ENCODE data around the gene SPDYE4. TPM values are rescaled to one million over a fixed set of nuclear protein-coding genes. Genes with fewer than 3 reads are reported as not detected.

SPDYE4 gene
- total RNA-seq, 1 donor from 2014 or later, result not detected

GRCh38 chr17:8728251-8728938 is 30.0 kb downstream of the SPDYE4 start:
- peaks cover 2% of the 10 kb centered on the region for H3K4me1 Mint-ChIP-seq (ENCODE audit: low read depth, unreplicated experiment)
- no peak overlapping the region for H3K4me2 ChIP-seq (ENCODE audit: low read length)
- no peak overlapping the region for H3K27ac Mint-ChIP-seq (ENCODE audit: unreplicated experiment)
- no peaks in the 10 kb centered on the region for H3K27me3 ChIP-seq (ENCODE audit: insufficient read depth, low read length)
- FAIRE-seq (no peak), DNase-seq (ENCODE audit: low read depth) (no peak)
- H3K9me3 ChIP-seq (ENCODE audit: insufficient read depth, low read depth, low read length), result no peaks in the 10 kb centered on the region
- no peak overlapping the region for H3K4me3 ChIP-seq (ENCODE audit: insufficient read depth, low read depth, low read length)
- H3K4me1 ChIP-seq (ENCODE audit: insufficient read depth, low read length), result no peaks in the 10 kb centered on the region
- no peaks in the 10 kb centered on the region for H4K20me1 ChIP-seq (ENCODE audit: insufficient read depth, low read length)
- peaks cover 4% of the 10 kb centered on the region for H3K27me3 Mint-ChIP-seq (ENCODE audit: low read depth, unreplicated experiment)
- H3K9me3 Mint-ChIP-seq (ENCODE audit: unreplicated experiment), result no peaks in the 10 kb centered on the region
- H3K27ac ChIP-seq (ENCODE audit: low read depth, low read length), result no peak overlapping the region
- H3K9ac ChIP-seq (ENCODE audit: low read length), result no peak overlapping the region
- H3K36me3 Mint-ChIP-seq (ENCODE audit: low read depth, unreplicated experiment), result no peaks in the 10 kb centered on the region
- H2AFZ ChIP-seq (ENCODE audit: low read depth, low read length), result peak overlapping the region; percentile 34
- no peak overlapping the region for H3K4me3 Mint-ChIP-seq (ENCODE audit: unreplicated experiment)
- H3K79me2 ChIP-seq (ENCODE audit: insufficient read depth, low read length), result no peaks in the 10 kb centered on the region
- no peaks in the 10 kb centered on the region for H3K36me3 ChIP-seq (ENCODE audit: insufficient read depth, low read length)
- TF ChIP-seq, protein P1, sequence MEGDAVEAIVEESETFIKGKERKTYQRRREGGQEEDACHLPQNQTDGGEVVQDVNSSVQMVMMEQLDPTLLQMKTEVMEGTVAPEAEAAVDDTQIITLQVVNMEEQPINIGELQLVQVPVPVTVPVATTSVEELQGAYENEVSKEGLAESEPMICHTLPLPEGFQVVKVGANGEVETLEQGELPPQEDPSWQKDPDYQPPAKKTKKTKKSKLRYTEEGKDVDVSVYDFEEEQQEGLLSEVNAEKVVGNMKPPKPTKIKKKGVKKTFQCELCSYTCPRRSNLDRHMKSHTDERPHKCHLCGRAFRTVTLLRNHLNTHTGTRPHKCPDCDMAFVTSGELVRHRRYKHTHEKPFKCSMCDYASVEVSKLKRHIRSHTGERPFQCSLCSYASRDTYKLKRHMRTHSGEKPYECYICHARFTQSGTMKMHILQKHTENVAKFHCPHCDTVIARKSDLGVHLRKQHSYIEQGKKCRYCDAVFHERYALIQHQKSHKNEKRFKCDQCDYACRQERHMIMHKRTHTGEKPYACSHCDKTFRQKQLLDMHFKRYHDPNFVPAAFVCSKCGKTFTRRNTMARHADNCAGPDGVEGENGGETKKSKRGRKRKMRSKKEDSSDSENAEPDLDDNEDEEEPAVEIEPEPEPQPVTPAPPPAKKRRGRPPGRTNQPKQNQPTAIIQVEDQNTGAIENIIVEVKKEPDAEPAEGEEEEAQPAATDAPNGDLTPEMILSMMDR (IDR thresholded peaks at IDR 0.05; ENCODE audit: insufficient read depth, low read depth, low read length), result no peak
- no peak for TF ChIP-seq EZH2 (IDR thresholded peaks at IDR 0.05; ENCODE audit: insufficient read depth, low read length)

- no peaks in the 10 kb centered on the region for H3K4me1 Mint-ChIP-seq (ENCODE audit: low read depth, unreplicated experiment)
- H3K9me3 Mint-ChIP-seq (ENCODE audit: unreplicated experiment), result peaks cover 3% of the 10 kb centered on the region
- no peak overlapping the region for H3K4me3 ChIP-seq (ENCODE audit: insufficient read depth, low read depth, low read length)
- H3K4me1 ChIP-seq (ENCODE audit: insufficient read depth, low read length), result no peaks in the 10 kb centered on the region
- peaks cover 1% of the 10 kb centered on the region for H3K27me3 Mint-ChIP-seq (ENCODE audit: low read depth, unreplicated experiment)
- no peaks in the 10 kb centered on the region for H4K20me1 ChIP-seq (ENCODE audit: insufficient read depth, low read length)
- no peaks in the 10 kb centered on the region for H3K27me3 ChIP-seq (ENCODE audit: insufficient read depth, low read length)
- no peak overlapping the region for H3K27ac ChIP-seq (ENCODE audit: low read depth, low read length)
- H3K9me3 ChIP-seq (ENCODE audit: insufficient read depth, low read depth, low read length), result no peaks in the 10 kb centered on the region
- no peaks in the 10 kb centered on the region for H3K36me3 Mint-ChIP-seq (ENCODE audit: low read depth, unreplicated experiment)
- no peak for DNase-seq (ENCODE audit: low read depth)
- H3K27ac Mint-ChIP-seq (ENCODE audit: unreplicated experiment), result no peak overlapping the region
- TF ChIP-seq EZH2 (IDR thresholded peaks at IDR 0.05; ENCODE audit: insufficient read depth, low read length), result no peak
- TF ChIP-seq, protein P1 (IDR thresholded peaks at IDR 0.05; ENCODE audit: insufficient read depth, low read depth, low read length), result no peak
- no peaks in the 10 kb centered on the region for H3K79me2 ChIP-seq (ENCODE audit: insufficient read depth, low read length)
- no peak overlapping the region for H3K4me2 ChIP-seq (ENCODE audit: low read length)
- H2AFZ ChIP-seq (ENCODE audit: low read depth, low read length), result no peak overlapping the region
- no peaks in the 10 kb centered on the region for H3K36me3 ChIP-seq (ENCODE audit: insufficient read depth, low read length)
- H3K4me3 Mint-ChIP-seq (ENCODE audit: unreplicated experiment), result no peak overlapping the region
- no peak for FAIRE-seq
- H3K9ac ChIP-seq (ENCODE audit: low read length), result no peak overlapping the region
Observed at GRCh38 chr17:8726941-8727555, 31.3 kb downstream of the SPDYE4 start.

Measured in astrocyte (in vitro differentiated cells and primary cell).